Subcutaneous abdominal adipose tissue (tissue), 5 donors: ENCODE results near the gene RNF220.

Experiments used
- H3K27ac ChIP-seq: one replicate; pipeline ENCODE4 v1.7.0; 2013; ENCODE audit warnings: low read depth, mild to moderate bottlenecking, inconsistent platforms, low read length, moderate library complexity
- H3K27me3 ChIP-seq, 5 donors: one replicate each; pipeline ENCODE4 v1.7.0; 2013; ENCODE audit warnings: low read length in 5 of 5, inconsistent platforms in 1 of 5; ENCODE audit not compliant: control insufficient read depth in 5 of 5, insufficient read depth in 4 of 5
- H3K36me3 ChIP-seq, 5 donors: one replicate each; pipeline ENCODE4 v1.7.0; 2013; ENCODE audit warnings: low read length in 5 of 5; ENCODE audit not compliant: control insufficient read depth in 5 of 5, insufficient read depth in 5 of 5
- H3K4me1 ChIP-seq, 5 donors: one replicate each; pipeline ENCODE4 v1.7.0; 2013; ENCODE audit warnings: low read length in 5 of 5, mild to moderate bottlenecking in 3 of 5, moderate library complexity in 1 of 5; ENCODE audit not compliant: control insufficient read depth in 5 of 5, insufficient read depth in 5 of 5
- H3K4me3 ChIP-seq, 5 donors: one replicate each; pipeline ENCODE4 v1.7.0; 2013; ENCODE audit warnings: low read length in 5 of 5, low read depth in 1 of 5
- H3K9ac ChIP-seq, 5 donors: one replicate each; pipeline ENCODE4 v1.7.0; 2013; ENCODE audit warnings: low read length in 5 of 5, mild to moderate bottlenecking in 4 of 5, moderate library complexity in 3 of 5
- H3K9me3 ChIP-seq, 5 donors: one replicate each; pipeline ENCODE4 v1.7.0; 2013; ENCODE audit warnings: low read length in 5 of 5; ENCODE audit not compliant: control insufficient read depth in 5 of 5
- donor health status: healthy.
- donor health status: healthy.
- donor health status: healthy.
- donor health status: healthy.
- donor health status: healthy.

Gene RNF220

GRCh38 chr1:44425341-44426082, 20.5 kb downstream of the RNF220 start:
- Histone ChIP-seq H3K27me3 (peaks cover 4 to 39% (median 22%) of the 10 kb centered on the region in 5 donors), H3K9me3 (no peaks in the 10 kb centered on the region), H3K4me1 (peaks cover 6 to 35% (median 19%) of the 10 kb centered on the region in 5 donors), H3K4me3 (no peak overlapping the region), H3K9ac (no peak overlapping the region), H3K36me3 (no peaks in the 10 kb centered on the region), H3K27ac (no peak overlapping the region)

- Histone ChIP-seq H3K27me3 (peaks cover 4 to 25% (median 8%) of the 10 kb centered on the region in 5 donors), H3K9me3 (no peaks in the 10 kb centered on the region), H3K4me3 (no peak overlapping the region), H3K9ac (no peak overlapping the region), H3K27ac (no peak overlapping the region), H3K36me3 (no peaks in the 10 kb centered on the region), H3K4me1 (peaks cover 0 to 11% (median 7%) of the 10 kb centered on the region in 5 donors)
Observed at GRCh38 chr1:44431861-44432260, 26.8 kb downstream of the RNF220 start.

GRCh38 chr1:44433209-44433608, 28.2 kb downstream of the RNF220 start:
- Histone ChIP-seq H3K9me3 (no peaks in the 10 kb centered on the region), H3K4me1 (peaks cover 0 to 13% (median 8%) of the 10 kb centered on the region in 5 donors), H3K4me3 (no peak overlapping the region), H3K36me3 (no peaks in the 10 kb centered on the region), H3K27ac (no peak overlapping the region), H3K27me3 (peaks cover 0 to 12% (median 3%) of the 10 kb centered on the region in 5 donors), H3K9ac (no peak overlapping the region)

GRCh38 chr1:44436401-44437106, 31.5 kb downstream of the RNF220 start:
- Histone ChIP-seq H3K9me3 (no peaks in the 10 kb centered on the region), H3K36me3 (no peaks in the 10 kb centered on the region), H3K4me1 (peaks cover 0 to 13% (median 8%) of the 10 kb centered on the region in 5 donors), H3K27me3 (peaks cover 0 to 5% (median 0%) of the 10 kb centered on the region in 5 donors), H3K4me3 (no peak overlapping the region), H3K9ac (no peak overlapping the region), H3K27ac (no peak overlapping the region)

GRCh38 chr1:44437107-44437716, 32.2 kb downstream of the RNF220 start:
- Histone ChIP-seq H3K27me3 (peaks cover 0 to 5% (median 0%) of the 10 kb centered on the region in 5 donors), H3K9me3 (no peaks in the 10 kb centered on the region), H3K4me1 (peaks cover 0 to 13% (median 8%) of the 10 kb centered on the region in 5 donors), H3K9ac (no peak overlapping the region), H3K36me3 (no peaks in the 10 kb centered on the region), H3K4me3 (no peak overlapping the region), H3K27ac (no peak overlapping the region)

- no peaks in the 10 kb centered on the region for H3K4me1 ChIP-seq
- no peaks in the 10 kb centered on the region for H3K36me3 ChIP-seq
- peaks cover 0 to 5% (median 0%) of the 10 kb centered on the region in 5 donors for H3K27me3 ChIP-seq
Observed at GRCh38 chr1:44442791-44443190, 37.7 kb downstream of the RNF220 start.

GRCh38 chr1:44447051-44447810, 42.2 kb downstream of the RNF220 start:
- Histone ChIP-seq H3K9me3 (no peaks in the 10 kb centered on the region), H3K27me3 (peaks cover 0 to 3% (median 0%) of the 10 kb centered on the region in 5 donors), H3K4me3 (no peak overlapping the region), H3K27ac (no peak overlapping the region), H3K9ac (no peak overlapping the region), H3K4me1 (no peaks in the 10 kb centered on the region), H3K36me3 (no peaks in the 10 kb centered on the region)

More at GRCh38 chr1:44442791-44443190, 37.7 kb downstream of the RNF220 start:
- no peak overlapping the region for H3K27ac ChIP-seq
- H3K9me3 ChIP-seq, result no peaks in the 10 kb centered on the region
- H3K9ac ChIP-seq, result no peak overlapping the region
- H3K4me3 ChIP-seq, result no peak overlapping the region

GRCh38 chr1:44453798-44454349, 48.8 kb downstream of the RNF220 start:
- H3K27me3 ChIP-seq, result peaks cover 0 to 9% (median 0%) of the 10 kb centered on the region in 5 donors
- H3K9ac ChIP-seq, result no peak overlapping the region
- peaks cover 0 to 5% (median 0%) of the 10 kb centered on the region in 5 donors for H3K9me3 ChIP-seq
- no peaks in the 10 kb centered on the region for H3K36me3 ChIP-seq
- H3K4me3 ChIP-seq, result no peak overlapping the region
- H3K4me1 ChIP-seq, result no peaks in the 10 kb centered on the region
- H3K27ac ChIP-seq, result no peak overlapping the region

GRCh38 chr1:44454704-44455103, 49.6 kb downstream of the RNF220 start:
- H3K27me3 ChIP-seq, result peaks cover 0 to 13% (median 3%) of the 10 kb centered on the region in 5 donors
- no peak overlapping the region for H3K9ac ChIP-seq
- no peak overlapping the region for H3K4me3 ChIP-seq
- no peaks in the 10 kb centered on the region for H3K36me3 ChIP-seq
- peaks cover 0 to 5% (median 0%) of the 10 kb centered on the region in 5 donors for H3K9me3 ChIP-seq
- no peak overlapping the region for H3K27ac ChIP-seq
- H3K4me1 ChIP-seq, result no peaks in the 10 kb centered on the region
